B cell (primary cell): ENCODE measurements around the gene CARHSP1.

Source experiments
- EZH2 ChIP-seq: IDR thresholded peaks from 2 replicates; pipeline ENCODE4 v1.6.1; 2012; ENCODE audit warnings: borderline replicate concordance, low read depth, mild to moderate bottlenecking, moderate library complexity, low read length; ENCODE audit not compliant: insufficient read depth, poor library complexity, severe bottlenecking
- TF ChIP-seq, protein P1 (sequence below): fragments of 200-600 bp; IDR thresholded peaks from one replicate; pipeline ENCODE4 v1.8.0; 2022; ENCODE audit warnings: antibody characterized with exemption, mild to moderate bottlenecking

DNA sequence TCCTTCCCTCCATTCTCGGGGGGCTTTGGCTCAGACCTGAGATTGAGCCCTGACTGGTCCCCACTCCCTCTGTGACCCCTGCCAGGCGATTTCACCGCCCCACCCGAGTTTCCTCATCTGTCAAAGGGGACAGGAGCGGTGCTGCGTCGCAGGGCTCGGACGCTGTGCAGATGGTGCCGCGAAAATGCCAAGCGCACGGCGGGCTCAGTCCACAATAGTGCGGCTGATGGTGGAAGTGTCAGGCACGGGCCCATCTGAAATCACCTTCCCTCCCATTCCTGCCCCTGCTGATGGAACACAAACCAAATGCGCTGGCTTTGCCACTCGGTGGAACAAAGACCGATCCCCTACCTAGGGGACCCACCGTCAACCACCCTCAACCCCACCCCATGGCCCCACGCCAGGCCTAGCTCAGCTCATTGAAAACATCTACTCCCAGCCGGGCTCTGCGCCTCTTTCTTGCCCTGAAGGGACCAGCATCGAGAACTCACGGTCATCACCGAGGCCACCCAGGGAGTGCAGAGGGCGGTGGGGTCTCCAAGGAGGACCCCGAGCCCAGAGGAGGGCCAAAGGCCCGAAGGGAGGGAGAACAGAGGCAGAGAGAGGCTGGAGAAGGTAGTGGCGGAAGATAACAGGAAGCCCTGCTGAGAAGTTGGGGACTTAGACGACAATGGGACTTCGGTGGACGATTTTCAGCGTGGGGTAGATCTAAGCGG lies 1.4 kb downstream of the CARHSP1 start:
- TF ChIP-seq, protein P1, sequence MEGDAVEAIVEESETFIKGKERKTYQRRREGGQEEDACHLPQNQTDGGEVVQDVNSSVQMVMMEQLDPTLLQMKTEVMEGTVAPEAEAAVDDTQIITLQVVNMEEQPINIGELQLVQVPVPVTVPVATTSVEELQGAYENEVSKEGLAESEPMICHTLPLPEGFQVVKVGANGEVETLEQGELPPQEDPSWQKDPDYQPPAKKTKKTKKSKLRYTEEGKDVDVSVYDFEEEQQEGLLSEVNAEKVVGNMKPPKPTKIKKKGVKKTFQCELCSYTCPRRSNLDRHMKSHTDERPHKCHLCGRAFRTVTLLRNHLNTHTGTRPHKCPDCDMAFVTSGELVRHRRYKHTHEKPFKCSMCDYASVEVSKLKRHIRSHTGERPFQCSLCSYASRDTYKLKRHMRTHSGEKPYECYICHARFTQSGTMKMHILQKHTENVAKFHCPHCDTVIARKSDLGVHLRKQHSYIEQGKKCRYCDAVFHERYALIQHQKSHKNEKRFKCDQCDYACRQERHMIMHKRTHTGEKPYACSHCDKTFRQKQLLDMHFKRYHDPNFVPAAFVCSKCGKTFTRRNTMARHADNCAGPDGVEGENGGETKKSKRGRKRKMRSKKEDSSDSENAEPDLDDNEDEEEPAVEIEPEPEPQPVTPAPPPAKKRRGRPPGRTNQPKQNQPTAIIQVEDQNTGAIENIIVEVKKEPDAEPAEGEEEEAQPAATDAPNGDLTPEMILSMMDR, result no peak
- no peak for TF ChIP-seq EZH2
